ENCODE measurements around the gene HVCN1.

Gene HVCN1

GRCh38 chr12:110669193-110669502, 19.8 kb downstream of the HVCN1 start:
- Histone ChIP-seq H3K9me3 (ENCODE audit: severe bottlenecking) (peaks cover 2% of the 10 kb centered on the region), H3K27me3 (ENCODE audit: insufficient read depth, low read depth, severe bottlenecking) (no peaks in the 10 kb centered on the region), H3K36me3 (no peaks in the 10 kb centered on the region), H3K4me3 (ENCODE audit: low read depth, low read length) (no peak overlapping the region), H3K27ac (no peak overlapping the region)
- TF ChIP-seq CTCF (IDR thresholded peaks at IDR 0.05; ENCODE audit: low read depth, low read length), result no peak
- no peak for DNase-seq

GRCh38 chr12:110668480-110669192, 20.3 kb downstream of the HVCN1 start:
- Histone ChIP-seq H3K9me3 (ENCODE audit: severe bottlenecking) (peaks cover 2% of the 10 kb centered on the region), H3K27me3 (ENCODE audit: insufficient read depth, low read depth, severe bottlenecking) (no peaks in the 10 kb centered on the region), H3K4me3 (ENCODE audit: low read depth, low read length) (no peak overlapping the region), H3K36me3 (no peaks in the 10 kb centered on the region), H3K27ac (no peak overlapping the region)
- no peak for DNase-seq
- no peak for TF ChIP-seq CTCF (IDR thresholded peaks at IDR 0.05; ENCODE audit: low read depth, low read length)

- Histone ChIP-seq H3K4me3 (ENCODE audit: low read depth, low read length) (no peak overlapping the region), H3K27me3 (ENCODE audit: insufficient read depth, low read depth, severe bottlenecking) (no peaks in the 10 kb centered on the region), H3K36me3 (no peaks in the 10 kb centered on the region), H3K27ac (no peak overlapping the region), H3K9me3 (ENCODE audit: severe bottlenecking) (peaks cover 2% of the 10 kb centered on the region)
- TF ChIP-seq CTCF (IDR thresholded peaks at IDR 0.05; ENCODE audit: low read depth, low read length), result no peak
- no peak for DNase-seq
Observed at GRCh38 chr12:110667671-110668070, 21.2 kb downstream of the HVCN1 start.

- DNase-seq, result no peak
- no peak for TF ChIP-seq CTCF (IDR thresholded peaks at IDR 0.05; ENCODE audit: low read depth, low read length)
- Histone ChIP-seq H3K4me3 (ENCODE audit: low read depth, low read length) (no peak overlapping the region), H3K27me3 (ENCODE audit: insufficient read depth, low read depth, severe bottlenecking) (no peaks in the 10 kb centered on the region), H3K36me3 (no peaks in the 10 kb centered on the region), H3K9me3 (ENCODE audit: severe bottlenecking) (peaks cover 2% of the 10 kb centered on the region), H3K27ac (no peak overlapping the region)
Observed at GRCh38 chr12:110666892-110667291, 22.0 kb downstream of the HVCN1 start.

GRCh38 chr12:110661337-110661972, 27.5 kb downstream of the HVCN1 start:
- H3K36me3 ChIP-seq, result no peaks in the 10 kb centered on the region
- no peak overlapping the region for H3K4me3 ChIP-seq (ENCODE audit: low read depth, low read length)
- no peaks in the 10 kb centered on the region for H3K27me3 ChIP-seq (ENCODE audit: insufficient read depth, low read depth, severe bottlenecking)
- no peak overlapping the region for H3K27ac ChIP-seq
- peaks cover 2% of the 10 kb centered on the region for H3K9me3 ChIP-seq (ENCODE audit: severe bottlenecking)
- no peak for DNase-seq
- no peak for TF ChIP-seq CTCF (IDR thresholded peaks at IDR 0.05; ENCODE audit: low read depth, low read length)

- TF ChIP-seq CTCF (IDR thresholded peaks at IDR 0.05; ENCODE audit: low read depth, low read length), result no peak
- H3K36me3 ChIP-seq, result no peaks in the 10 kb centered on the region
- no peak for DNase-seq
- H3K4me3 ChIP-seq (ENCODE audit: low read depth, low read length), result no peak overlapping the region
- no peaks in the 10 kb centered on the region for H3K9me3 ChIP-seq (ENCODE audit: severe bottlenecking)
- no peaks in the 10 kb centered on the region for H3K27me3 ChIP-seq (ENCODE audit: insufficient read depth, low read depth, severe bottlenecking)
- H3K27ac ChIP-seq, result no peak overlapping the region
Observed at GRCh38 chr12:110658878-110659277, 30.0 kb downstream of the HVCN1 start.

Data from WERI-Rb-1 (cell line).